Stimulated activated CD4-positive, alpha-beta T cell treated with anti-CD3 and anti-CD28 coated beads, Interleukin-1b, Interleukin-23, amount 100 ng/mL, for 4 hours (primary cell): ENCODE results near the gene DBH.
"Not testable (repeated sequence)": the region's sequence is repeated elsewhere in the genome, so short reads cannot be mapped to it uniquely, and the experiment has no call there.

Experiments
- DNase-seq, 2 donors: peaks; one replicate each; pipeline ENCODE4 v3.0.0-alpha.2; 2020; ENCODE audit warnings: low read depth in 2 of 2

The DBH gene

DNA sequence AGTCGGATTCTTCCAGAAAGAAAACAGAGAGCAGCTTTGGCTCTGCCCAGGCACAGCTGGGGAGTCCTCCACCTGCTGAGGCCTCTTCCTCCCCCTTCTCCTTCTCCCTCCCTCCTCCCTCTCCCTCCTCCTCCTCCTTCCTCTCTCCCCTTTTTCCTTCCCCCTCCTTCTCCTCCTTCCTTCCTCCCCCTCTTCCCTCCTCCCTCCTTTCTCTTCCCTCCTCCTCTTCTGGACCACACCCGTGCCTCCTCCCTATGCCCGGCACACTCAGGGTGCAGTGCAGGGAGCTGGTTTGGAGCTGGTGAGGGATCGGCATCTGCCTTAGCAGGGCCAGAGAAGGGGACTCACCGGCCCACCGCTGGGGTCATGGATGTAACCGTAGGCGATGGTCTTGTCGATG lies 30.2 kb downstream of the DBH start:
- DNase-seq: no peak

DNA sequence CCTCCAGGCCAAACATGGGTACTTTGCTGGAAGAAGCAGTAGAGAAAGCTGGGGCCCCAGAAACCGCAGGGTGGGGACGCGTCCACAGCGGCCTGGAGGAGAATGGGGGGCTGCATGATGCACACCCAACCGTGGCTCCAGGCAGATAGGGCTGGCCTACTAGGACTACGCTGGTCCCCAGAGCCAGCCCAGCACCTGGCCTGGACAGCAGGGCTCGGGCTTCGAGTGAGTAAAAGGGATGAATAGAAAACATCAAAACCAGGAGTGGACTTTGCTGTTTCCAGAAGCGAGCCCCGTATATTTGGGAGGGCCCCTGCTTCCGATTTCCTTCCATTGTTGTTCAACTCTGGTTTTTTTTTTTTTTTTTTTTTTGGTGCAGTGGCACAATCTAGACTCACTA lies 30.7 kb downstream of the DBH start:
- DNase-seq: no peak

DNA sequence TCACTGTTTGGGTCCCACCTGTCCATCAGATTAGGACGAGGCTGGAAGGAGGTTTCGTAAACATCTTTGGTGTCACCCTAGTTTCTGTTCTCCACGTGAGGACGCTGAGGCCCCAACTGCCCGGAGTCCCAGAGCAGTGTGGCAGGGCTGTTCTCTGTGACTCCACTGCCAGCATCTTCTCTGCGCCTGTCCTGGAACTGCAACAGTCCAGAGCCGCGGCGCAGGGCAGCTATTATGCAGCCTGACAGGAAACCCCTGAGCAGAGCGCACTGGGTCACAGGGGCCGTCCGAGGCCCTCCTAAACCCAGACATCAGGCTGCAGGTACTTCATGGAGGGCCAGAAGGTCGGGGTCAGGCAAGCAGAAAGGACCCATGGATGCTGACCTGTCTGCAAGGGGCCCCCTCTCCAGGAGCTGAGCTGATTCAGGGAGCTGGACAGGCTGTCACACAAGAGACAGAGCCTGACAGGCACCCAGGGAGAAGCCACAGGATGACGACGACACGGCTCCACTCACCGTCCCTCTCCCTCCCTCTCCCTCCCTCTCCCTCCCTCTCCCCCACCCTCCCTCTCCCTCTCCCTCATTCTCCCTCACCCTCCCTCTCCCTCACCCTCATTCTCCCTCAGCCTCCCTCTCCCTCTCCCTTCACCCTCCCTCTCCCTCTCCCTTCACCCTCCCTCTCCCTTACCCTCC lies 31.7 kb downstream of the DBH start:
- DNase-seq: no peak

DNA sequence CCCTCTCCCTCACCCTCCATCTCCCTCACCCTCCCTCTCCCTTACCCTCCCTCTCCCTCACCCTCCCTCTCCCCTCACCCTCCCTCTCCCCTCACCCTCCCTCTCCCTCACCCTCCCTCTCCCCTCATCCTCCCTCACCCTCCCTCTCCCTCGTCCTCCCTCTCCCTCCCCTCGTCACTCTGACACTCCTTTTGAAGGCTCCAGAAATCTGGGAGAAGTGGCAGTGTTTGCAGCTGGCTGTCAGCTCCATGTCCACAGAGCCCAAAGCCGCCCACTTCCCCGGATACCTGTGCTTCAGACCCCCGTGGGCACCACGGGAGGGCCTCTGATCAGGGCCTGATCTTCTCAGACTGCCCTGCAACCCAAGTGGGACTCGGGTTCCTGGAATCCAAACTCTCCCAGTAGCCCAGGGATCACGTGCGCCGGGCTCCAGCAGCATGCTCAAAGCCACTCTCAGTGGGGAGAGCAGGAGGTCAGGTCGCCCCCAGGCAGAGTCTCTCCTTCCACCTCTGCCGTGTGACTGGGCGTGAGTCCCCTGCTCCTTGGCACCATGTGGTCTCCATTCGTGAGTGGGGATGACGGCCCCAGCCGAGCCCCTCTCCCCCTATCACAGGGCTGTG lies 33.1 kb downstream of the DBH start:
- DNase-seq: no peak

DNA sequence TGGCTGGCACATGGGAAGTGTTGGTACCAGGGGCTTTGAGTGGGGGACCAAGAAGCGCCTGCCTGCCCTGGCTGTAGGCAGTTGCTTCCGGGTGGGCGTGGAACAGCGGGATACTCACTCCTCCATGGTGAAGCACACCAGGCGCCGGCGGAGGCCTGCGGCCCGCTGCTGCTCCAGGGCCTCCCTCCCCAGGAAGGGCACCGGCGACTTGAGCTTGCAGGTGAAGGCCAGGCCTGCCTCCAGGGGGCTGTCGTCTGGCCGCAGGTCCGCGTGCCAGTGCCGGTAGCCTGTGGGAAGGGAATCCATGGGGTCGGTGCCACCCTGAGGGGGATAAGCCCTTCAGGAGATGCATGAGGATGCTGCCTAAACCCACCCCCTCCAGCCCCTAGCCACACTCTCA lies 34.3 kb downstream of the DBH start:
- DNase-seq: no peak

DNA sequence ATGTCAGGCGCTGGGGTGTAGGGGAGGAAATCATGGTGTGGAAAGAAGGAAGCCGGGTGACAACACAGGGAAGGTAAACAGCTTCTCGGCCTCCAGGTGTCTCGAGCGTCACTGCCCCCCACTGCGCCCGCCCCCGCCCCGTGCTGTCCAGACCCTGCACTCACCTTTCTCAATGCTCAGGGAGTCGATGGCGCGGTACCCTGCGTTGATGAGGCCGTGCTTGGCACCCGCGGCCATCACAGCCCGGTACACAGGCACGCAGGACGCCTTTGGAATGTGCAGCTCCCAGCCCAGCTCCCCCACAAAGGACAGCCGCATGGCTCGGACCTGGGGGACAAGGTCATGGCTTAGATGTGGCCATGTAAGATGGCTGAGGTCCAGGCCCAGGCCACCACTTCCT lies 35.2 kb downstream of the DBH start:
- no peak for DNase-seq

DNA sequence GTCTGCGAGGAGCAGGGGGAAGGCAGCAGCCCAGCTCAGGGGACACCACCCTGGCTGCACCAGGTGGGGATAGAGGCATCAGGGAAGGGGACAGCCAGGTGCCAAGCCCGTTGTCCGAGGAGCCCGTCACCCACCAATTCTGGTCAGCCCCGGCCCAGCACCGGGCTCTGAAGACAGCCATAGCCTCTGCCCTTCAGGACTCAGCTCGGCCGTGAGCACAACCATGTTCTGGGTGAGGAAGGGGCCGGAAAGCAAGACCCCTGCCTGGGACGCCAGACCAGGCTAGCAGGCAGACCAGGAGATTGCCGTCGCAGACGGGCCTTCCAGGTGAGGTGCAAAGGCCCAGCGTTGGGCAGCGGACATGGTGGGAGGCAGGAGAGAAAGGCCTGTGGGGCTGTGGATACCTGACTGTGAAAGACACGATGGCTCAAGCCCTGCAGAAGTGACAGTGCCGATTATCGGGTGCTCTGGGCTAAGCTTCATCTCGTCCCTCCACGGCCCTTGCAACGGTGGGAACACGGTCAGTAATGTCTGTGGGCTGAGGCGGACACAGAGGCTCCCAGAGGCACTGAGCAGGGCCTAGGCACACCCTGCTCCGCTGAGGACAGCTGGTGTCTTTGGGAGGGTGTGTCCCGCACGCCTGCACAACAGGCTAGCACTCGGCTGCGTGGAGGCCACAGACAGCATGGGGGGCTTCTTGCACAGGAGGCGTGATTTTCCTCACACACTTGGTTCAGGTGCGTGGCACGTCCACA lies 36.5 kb downstream of the DBH start:
- no peak for DNase-seq

DNA sequence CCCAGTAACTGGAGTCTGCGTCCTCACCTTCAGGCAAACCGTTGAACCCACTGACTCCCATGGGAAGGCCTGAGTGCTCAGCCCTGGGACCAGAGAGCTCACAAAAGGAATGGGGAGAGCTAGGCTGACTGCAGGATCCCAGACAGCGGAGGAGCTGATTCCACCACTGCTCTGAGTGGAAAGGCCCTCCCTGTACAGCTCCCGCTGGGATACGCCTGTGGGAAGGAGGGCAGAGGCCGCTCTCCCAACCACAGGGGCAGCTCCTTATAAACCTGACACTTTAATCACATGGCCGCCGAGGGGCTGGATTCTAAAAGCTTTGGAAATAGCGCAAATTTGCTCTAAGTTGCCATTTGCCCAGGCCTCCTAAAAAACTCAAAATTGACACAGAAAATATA lies 37.1 kb downstream of the DBH start:
- DNase-seq: no peak

DNA sequence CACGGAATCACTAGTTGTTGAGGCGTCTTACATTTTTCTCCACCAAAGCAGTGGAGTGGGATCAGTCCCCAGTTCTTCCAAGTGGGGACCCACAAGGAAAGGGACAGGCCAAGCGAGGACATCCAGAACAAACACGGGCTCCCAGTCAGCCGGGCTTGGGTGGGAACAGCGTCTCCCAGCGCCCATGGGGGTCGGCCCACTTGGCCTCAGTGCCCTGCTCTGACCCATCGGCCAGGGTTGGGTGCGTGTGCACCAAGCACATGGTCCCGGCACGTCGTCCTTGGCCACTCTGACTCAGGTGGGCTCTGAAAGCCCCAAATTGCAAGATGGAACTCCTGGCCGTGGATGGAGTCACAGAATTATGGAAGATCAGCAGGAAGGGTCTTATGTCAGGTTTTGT lies 37.9 kb downstream of the DBH start:
- DNase-seq: no peak

DNA sequence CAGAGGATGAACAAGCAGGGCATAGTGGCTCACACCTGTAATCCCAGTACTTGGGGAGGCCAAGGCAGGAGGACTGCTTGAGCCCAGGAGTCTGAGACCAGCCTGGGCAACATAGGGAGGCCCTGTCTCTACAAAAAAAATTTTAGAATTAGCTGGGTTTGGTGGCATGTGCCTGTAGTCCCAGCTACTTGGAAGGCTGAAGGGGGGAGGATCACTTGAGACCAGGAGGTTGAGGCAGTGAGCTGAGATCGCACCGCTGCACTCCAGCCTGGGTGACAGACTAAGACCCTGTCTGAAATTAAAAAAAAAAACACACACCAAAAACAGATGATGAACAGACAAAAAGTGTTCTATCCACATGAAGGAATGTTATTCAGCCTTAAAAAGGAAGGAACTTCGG lies 39.6 kb downstream of the DBH start:
- not testable (repeated sequence) for DNase-seq

DNA sequence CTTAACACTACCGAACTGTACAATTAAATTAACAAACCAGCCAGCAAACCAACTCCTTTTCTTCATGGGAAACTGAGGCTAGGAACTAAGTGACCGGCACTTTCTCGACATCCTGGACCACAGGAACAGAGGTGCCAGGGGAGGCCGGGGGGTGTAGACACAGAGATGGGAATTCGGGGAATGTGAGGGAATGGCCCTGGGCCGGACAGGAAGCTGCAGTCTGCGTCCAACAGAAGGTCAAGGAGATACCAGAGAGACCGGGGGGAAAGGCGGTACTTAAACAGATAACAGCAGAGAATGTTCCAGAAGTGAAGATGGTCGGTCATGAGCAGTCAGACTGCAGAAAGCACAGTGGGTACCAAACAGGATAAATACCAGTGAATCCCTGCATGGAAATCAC lies 40.3 kb downstream of the DBH start:
- DNase-seq: no peak

DNA sequence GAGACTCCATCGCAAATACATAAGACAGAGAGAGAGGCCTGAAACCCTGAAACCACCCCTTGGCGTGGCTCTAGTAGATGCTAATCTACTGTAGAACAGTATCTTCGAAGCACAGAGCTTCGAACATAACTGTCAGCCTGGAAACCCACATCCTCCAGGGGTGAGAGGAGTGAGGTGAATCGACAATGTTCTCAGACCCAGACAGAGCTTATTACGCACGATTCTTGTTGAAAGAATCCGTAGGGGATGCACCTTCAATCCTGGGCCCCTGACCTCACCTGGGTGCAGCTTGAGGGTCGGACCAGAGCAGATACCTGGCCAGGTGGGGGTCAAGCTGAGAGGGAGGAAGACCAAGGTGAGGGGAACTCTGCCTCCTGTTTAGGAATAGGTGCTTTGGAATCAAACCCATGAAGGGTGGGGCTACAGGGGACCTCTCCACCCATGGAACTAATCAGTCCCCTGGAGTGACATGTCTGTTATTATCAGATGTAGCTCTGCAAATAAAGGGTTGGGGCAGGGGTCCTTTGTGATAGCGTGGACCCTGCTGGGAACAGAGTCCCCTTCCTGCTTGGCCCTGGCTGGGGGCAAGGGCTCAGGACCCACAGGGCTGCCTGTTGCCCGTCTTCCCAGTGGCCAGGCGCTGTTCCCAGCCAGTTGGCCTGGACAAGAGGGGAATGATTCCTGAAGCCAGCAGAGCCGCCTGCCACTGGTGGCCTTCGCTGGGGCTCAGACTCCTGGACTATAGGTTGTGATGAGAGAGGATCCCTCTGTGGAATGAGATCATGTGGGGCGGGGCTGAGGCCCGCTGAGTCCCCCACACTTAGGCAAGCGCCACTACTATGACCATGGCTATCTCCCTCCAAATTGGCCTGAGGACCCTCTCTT lies 41.2 kb downstream of the DBH start:
- peak in 1 of 2 donors; percentile 29 for DNase-seq

DNA sequence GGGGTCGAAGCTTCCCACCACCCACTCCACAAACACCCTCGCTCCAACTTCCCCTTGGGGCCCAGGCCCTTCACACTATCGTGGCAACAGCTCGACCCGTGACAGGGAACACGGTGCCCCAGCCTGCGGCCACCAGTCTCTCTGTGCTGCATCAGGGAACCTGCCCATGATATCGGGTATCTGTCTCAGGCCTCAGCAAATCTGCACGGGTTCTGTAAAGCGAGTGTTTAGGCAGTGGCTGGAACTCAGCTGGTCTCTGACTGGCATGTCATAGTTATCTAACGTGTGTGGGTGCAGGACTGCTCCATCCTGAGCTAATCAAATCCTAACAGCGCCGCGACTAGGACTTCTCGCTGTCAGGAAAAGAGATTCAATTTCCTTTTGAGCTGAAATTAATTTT lies 42.9 kb downstream of the DBH start:
- DNase-seq: no peak

DNA sequence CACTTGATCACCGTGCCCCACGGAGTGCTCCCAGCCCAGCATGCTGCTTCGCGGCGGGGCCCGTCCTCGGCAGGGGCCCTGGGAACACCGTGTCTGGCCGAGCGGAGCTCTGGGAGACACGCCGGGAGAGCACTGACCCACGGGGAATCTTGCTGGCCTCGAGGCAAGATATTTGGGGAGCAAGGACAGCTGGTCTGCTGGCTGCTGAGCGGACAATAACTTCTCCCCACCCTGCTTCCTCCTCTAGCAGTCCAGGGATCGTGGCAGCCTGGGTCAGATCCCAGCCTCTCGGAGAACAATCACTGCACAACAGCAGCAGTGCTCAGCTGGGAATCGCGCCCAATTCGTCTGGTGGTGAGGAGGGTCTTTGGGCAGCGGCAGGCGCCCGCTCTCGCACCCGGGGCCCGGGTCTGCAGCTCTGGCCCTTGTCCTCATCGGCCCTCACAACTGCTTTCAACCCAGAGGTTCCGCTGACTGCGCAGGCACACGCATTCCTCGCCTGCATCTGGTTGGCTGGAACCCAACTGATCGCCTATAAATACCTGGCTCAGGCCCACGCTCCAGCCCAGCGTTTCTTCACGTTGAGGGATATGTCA lies 43.4 kb downstream of the DBH start:
- DNase-seq: no peak

DNA sequence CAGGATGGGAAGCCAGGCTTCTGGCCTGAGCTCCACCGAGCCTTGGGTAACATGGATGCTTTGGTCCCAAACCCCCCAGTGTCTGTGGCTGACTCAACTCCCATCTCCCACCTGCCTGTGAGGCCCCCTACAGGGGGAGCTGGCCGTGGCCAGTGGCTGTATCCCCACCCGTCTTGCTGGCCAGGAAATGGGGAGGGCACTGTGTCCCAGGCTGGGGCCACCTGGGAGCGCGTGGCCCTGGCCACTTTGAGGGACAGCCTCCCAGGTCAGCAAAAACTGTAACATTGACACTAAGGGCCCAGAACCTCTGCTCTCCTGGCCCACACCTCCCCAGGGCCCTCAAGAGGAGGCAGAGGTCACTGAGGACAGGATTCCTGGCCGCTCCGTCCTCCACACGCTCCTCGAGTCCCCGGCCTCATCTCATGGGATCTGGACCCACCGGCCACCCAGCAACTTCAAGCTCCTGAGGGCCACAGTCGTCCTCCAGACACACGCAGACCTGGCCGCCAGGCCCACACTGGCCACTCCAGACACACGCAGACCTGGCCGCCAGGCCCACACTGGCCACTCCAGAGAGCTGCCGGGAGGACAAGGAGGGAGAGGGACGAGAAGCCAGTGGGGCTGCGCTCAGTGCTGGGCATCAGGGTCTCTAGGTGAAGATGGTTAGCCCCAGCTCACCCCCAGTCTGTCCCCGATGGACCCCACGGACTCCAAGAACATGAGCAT lies 44.2 kb downstream of the DBH start:
- DNase-seq: no peak

DNA sequence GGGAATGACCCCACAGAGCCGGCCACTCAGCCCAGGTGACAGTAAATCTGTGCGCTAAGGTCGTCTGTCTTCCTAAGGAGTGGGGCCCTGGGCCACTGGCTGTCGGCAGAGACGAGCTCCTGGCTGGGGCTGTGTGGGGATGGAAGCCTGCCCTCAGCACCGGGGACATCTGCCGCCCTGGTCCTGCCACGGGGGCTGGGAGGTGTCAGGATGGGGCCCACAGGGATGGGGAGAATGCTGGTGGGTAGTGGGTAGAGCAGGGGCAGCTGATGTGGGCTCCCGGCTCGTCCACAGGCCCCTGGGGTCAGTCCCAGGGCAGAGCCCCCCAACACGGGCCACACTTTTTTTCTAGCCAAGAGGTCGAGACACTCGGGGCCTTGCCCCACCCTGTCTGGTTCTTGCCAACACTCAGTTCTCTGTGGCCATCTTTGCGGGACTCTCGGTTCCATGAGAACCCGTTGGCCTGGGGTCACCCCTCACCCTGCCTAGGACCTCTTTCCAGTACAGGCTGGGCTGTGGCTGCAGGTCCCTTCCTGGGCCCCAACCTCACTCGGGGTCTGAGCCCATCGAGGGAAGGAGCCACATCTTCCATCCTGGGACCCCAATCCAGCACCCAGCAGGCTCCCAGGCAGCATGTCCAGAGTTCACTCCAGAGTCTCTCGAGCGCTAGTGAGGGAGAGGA lies 45.0 kb downstream of the DBH start:
- DNase-seq: no peak

DNA sequence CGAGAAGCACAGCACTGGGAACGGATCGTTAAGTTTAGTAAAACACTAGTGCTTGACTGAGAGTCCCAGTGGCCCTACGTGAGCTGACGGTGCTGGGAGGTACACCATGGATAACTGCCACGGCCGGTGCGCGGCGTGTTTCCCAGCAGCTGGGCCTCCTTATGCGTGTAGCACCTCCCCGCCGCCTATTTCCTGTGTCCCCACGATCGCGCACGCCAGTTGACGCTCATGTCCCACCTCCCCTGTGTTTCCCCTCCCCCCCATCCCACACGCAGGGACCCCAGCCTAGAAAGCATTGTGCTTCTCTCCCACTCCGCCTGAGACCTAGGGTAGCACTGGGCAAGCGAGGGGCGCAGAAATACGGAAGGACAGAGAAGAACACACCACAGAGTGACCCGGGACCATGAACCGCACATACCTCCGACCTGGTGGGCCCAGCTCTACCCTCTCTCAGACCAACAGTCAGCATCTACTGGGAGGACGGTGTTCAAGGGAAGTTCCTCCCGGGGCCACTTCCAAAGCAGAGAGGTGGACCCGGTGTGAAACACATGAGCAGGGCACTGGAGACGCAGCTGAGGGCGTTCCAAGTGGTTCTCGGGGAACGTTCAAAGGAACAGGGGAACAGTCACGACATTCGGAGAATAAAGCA lies 45.6 kb downstream of the DBH start:
- DNase-seq: no peak

DNA sequence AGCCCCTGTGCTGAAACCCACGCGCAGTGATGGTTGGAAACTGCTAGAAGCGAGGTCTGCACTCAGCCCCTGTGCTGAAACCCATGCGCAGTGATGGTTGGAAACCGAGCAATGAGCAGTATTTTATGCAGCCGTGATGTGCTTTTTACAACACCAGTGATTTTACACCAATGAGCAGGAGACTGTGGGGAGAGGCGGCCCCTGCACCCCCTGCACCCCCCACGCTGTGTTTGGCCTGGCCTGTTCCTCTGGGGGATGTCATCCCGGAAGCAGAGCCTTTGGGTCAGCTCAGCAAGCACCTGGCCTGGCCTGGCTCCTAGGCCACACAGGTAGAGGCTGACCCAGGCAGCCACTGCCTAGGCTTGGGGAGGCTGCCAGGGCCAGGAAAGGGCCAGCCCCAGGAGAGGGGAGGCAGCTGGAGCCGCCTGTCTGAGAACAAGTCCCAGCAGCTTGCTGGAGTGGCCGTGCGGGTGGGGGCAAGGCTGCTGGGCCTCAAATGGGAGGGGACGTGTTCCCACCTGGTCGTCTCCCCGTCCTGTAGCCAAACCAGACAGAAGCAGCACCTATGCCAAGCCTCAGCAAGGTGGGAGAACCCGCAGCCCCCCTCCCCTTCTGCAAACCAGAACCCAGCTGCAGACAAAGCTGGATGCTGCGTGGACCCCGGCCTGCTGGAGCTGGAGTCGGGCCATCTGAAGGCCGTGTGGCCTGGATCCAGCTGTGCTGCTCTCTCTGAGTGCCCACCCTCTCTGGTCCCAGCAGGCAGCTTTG lies 46.8 kb downstream of the DBH start:
- no peak for DNase-seq

DNA sequence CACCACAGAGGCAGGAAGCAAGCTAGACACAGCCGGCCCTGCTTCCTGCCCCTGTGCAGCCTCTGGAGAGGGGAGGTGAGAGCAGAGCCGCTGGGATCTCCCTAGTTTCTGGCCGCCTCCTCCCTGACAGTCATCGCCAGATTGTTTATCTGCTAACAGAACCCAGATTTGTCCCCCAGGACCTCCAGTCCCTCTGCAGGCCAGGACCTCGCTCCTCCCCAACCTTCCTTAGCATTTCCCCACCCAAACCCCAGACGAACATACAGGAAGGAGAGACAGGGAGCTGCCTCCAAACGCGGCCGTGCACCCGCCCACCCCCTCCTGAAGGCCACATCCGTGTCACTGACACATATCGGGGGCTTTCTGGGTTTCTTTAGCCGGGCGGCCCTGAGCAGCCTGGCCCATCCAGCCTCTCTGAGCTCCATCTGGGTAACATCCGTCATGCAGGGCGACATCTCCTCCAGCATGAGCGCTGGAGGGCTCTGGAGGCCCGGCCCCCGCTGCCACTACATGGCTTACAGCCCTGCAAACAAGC lies 47.5 kb downstream of the DBH start:
- peak in 1 of 2 donors; percentile 20 for DNase-seq
